CD4-positive, alpha-beta T cell treated with Interleukin-15 for 1 hour (primary cell): ENCODE results near the gene RNF166.
"Not testable (repeated sequence)": the region's sequence is repeated elsewhere in the genome, so short reads cannot be mapped to it uniquely, and the experiment has no call there.

ENCODE experiments used
- DNase-seq: peaks from one replicate; pipeline ENCODE4 v3.0.0-alpha.2; 2020

Gene RNF166

DNA sequence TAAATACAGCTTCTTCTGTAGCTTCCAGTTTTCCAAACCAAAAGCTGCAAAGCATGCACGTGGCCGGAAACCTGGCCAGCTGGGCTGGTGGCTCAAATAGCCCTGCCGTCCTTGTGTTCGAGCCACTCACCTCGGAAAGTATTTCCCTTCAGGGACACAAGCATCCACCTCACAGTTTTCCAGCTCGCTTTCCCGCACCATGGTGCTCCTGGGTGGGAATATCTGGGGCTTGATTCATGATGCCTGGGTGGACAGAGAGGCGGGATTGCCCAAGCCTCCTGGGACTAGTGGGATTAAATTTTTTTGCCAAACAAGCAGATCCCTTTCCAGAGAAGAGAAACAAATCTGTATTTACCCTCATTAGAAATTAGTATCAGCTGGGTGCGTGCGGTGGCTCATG is 36.2 kb downstream of the RNF166 start:
- no peak for DNase-seq

DNA sequence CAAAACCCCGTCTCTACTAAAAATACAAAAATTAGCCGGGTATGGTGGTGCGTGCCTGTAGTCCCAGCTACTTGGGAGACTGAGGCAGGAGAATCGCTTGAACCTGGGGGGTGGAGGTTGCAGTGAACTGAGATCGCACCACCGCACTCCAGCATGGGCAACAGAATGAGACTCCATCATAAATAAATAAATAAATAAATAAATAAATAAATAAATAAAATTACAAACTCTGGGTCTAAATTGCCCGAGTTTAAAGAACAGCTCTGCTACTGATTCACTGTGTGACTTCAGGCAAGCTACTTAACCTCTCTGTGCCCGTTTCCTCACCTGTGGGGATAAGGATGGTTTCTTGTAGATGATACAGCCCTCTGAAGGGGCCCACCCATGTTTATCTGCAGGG is 36.7 kb downstream of the RNF166 start:
- DNase-seq, result not testable (repeated sequence)

DNA sequence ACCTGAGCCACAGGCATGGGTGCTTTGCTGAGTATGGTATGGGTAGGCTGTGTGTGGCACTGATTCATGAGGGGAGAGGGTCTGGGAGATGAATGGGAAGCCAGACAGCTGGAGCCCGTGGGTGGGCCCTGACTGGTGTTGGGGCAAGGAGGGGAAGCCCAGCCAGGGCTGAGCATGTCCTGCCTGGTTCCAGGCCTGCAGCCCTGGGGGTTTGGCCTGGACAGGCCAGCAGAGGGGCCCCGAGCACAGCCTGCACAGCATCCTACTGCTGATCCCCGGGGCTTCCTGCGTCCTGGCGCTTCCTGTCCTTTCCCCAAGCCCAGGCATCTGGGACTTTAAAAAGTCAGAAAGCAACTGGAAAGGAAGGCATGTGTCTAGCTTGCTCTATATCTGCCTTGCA is 38.7 kb downstream of the RNF166 start:
- DNase-seq, result no peak

DNA sequence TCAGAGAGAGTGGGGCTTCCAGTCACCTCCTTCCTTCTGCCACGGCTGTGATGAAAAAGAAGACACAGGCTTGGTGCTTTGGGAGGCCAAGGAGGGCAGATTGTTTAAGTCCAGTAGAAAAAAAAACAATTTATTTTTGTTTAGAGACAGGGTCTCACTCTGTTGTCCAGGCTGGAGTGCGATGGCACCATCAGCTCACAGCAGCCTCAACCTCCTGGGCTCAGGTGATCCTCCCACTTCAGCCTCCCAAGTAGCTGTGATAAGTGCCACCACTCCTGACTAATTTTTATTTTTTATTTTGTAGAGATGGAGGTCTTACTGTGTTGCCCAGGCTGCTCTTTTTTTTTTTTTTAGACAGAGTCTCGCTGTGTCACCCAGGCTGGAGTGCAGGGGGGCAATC is 40.6 kb downstream of the RNF166 start:
- DNase-seq, result no peak

DNA sequence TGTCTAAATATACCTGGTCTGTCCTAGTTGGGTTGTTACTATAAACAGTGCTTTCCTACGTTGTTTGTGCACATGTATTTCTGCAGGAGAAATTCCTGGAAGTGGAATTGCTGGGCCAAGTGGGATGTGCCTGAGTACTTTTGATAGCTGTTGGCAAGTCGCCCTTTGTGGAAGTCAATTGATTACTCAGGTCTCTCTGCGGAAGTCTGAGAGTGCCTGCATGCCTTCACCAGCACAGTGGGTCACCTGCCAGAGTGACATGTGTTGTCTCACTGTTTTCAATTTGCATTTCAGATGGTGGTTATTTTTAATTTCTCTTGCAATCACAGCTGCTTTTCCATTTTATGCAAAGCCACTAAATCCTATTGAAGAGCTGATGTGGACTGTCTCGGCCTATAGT is 41.1 kb downstream of the RNF166 start:
- no peak for DNase-seq

DNA sequence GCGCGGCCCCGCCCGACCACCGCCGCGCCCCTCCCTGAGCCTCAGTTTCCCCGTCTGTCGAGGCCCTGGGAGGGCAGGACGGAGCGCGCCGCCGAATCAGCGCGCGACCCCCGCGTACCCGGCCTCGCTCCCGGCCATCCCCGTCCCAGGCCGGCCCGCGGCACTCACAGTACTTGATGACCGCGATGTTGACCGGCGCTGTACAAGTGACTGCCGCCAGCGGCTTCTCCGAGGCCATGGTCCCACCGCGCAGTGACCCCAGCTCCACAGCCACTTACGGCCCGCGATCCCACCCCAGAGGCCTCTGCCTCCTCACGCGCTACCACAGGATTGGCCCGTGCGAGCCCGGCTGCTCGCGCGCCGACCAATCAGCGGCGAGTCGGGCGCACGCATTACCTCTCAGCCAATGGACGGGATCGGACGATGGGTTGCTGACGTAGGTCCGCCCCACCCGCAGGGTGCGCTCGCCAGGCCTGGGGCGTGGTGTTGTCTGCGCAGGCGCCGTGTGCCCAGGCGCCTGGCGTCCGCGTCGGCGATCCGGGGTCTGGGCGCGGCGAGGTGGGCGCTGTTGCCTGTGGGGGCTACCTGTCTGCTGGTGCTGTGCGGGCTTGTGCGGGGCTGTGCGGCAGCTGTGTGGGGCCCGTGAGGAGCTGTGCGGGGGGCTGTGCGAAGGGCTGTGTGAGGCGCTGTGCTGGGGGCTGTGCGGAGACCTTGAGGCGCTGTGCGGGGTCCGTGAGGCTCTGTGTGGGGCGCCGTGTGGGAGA is 43.2 kb downstream of the RNF166 start, which contains the start of gene MVD:
Gene MVD (minus strand): TSS at position 249 of the 764 bp plus-strand sequence. CDS start 11 bp downstream, at position 238.
- DNase-seq, result peak; percentile 97

DNA sequence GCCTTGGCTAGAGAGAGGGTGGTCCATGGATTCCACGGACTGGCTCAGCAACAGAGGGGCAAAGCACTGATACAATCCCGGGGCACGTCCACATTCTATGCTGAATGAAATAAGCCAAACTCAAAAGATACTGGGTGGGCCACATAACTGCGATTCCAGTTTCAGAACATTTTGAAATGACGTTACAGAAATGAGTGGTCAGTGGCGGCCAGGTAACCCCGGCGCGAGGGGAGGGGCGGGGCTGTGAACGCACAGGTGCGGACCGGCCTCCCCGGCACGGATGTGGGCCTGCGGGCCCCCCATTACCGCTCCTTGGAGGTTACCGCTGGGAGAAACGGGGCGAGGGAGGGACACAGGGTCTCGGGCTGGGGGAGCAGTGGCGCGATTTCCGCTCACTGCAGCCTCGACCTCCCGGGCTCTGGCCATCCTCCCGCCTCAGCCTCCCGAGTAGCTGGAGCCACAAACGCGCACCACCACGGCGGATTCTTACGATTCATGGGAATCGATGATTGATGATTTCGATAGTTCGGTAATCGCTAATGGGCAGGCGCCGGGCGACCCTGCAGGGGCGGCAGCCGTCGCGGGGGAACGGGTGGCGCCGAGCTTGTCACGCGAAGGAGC is 43.9 kb downstream of the RNF166 start:
- no peak for DNase-seq

DNA sequence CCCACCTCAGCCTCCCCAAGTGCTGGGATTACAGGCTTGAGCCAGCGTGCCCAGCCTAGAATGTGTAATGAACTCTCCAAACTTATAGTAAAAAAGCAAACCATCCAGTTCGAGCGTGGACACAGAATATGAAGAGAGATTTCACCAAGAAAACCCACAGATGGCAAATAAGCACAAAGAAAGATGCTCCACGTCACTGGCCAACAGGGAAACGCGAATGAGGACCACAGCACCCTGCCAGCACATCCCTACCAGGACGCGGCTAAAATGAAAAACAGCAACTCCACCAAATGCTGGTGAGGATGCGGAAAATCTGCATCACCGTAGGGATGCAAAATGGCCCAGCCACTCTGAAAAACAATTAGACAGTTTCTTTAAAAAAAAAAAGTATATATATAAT is 44.7 kb downstream of the RNF166 start:
- DNase-seq, result no peak

DNA sequence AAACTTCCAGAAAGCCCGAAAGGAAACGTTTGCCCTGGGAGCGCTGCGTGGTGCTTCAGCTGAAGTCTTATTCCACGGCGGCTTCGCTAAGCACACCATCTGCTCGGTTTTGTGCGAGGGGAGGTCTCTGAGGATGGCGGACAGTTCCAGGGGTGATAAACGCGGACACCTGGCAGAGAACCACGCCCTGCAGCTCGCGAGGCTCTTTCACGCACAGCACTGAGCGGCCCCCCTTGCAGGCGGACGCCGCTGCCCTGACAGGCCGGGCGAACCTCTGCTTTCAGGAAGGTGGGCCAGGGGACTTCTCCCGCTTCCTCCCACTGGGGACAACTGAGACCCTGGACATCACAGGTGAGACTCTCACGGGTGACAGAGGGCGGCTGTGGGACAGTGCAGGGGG is 47.0 kb downstream of the RNF166 start:
- no peak for DNase-seq

DNA sequence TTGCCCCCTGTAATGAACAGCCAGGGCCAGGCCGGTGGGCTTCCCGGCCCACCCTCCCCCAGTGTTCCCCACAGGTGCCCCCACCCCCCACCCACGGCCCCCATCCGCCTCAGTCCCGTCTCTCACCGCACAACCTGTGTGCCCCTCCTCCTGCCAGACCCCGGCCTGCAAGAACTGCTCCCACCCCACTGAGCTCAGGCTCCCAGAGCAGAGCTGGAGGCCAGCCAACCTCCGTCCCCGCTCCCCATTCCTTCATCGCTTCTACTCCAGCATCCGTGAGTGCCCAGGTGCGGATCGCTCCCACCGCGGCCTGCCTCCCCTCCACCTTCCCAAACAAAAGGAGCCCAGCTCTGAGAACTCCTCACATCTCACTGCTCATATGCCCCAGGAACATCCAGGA is 47.5 kb downstream of the RNF166 start:
- DNase-seq, result no peak

DNA sequence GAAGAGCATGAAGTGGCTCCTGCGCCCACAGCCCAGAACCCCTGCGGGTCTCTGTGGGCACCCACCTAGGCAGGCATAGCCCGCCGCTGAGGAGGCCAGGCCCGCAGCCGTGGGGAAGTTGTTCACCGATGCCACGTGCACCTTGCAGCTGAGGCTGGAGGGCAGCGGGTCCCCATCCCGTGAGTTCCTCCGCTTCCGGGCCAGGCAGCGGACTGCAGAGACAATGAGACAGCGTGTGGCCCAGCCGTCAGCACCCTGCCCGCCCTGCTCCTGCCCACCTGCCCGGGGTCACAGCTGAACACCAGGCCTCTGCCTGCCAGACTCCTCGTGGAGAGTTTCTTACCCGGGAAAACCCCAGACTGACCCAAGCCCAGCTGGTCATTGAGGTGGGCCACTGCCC is 48.8 kb downstream of the RNF166 start:
- DNase-seq, result no peak

DNA sequence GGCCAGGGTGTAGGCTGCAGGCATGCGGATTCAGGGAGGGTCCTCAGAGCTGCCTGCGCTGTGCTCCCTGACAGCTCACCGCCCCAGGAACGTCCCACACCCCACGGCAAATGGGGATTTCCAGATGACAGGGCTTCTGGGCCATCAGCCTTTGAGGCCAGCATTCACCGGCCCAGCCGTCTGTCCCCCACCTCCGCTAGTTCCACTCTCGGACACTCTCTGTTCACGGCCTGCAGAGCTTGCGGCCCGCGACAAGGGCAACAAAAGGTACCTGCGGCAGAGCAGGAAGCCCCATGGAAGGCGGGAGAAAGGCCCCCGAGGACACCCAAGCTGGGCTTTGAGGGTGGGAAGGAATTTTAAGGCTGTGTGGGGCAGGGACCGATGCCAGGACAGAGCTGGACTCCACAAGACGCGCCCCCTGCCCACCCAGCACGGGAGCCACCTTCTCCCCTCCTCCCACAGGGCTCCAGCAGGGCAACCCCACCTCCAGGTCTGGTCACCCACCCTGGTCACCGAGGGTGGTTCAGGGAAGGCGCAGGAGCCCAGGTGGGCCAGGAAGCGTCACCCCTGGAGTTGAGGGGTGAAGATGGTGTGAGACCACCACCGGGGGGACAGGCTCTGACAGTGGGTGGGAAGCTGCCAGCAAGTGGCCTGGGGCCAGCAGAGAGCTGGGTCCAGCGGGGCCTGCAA is 49.8 kb downstream of the RNF166 start:
- DNase-seq, result no peak

DNA sequence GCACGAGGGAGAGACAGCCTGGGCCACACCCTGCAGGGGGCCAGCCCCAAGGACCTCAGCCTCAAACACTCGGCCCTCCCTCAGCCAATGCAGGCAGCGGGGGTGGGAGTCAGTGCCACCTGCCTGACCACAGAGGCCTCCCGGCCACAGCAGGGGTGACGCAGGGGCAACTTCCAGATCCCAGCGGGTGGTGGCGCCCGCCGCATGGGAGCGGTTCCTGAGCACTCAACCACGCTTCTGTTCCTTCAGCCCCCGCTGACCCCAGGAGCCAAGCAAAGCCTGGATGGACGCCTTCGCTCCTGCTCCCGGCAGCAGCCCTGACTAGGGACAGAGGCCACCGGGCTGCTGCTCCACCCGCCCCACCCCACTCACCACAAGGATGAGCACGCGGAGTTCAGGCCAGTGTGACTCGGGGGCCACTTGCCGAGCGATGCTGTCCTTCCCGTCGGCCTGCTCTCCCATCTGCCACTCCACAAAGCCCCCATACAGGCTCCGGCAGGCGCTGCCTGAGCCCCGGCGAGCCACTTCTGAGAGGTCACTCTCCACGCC is 50.4 kb downstream of the RNF166 start:
- no peak for DNase-seq

DNA sequence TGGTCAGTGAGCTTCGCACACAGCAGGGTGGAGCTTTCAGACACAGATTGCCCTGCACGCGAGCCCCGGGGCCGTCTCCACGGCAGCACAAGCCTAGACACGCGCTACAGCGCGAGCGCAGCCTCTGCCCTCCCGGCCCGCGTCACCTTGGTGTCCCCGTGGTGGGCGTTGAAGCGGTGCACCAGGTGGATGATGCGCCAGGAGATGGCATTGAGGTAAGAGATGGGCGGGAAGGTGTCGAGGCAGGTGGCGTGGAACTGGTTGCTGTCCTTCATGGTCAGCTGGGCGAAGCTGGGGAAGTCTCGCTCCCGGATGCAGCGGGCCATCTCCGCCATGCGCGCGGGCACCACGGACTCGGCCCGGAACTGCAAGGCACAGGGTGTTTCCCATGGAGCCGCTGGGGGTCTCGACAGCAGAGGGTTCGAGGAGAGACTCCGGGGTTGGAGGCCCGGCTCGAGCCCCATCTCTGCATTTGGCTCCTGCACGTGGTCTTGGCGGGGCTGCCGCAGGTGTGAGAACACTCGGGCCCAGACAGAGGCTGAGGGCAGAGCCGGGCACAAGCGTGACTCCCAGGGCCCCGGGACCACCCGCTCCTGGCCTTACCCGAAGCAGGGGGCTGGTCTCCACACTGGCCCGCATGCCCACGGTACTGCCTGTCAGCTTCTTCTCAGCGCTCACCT is 51.0 kb downstream of the RNF166 start:
- no peak for DNase-seq

DNA sequence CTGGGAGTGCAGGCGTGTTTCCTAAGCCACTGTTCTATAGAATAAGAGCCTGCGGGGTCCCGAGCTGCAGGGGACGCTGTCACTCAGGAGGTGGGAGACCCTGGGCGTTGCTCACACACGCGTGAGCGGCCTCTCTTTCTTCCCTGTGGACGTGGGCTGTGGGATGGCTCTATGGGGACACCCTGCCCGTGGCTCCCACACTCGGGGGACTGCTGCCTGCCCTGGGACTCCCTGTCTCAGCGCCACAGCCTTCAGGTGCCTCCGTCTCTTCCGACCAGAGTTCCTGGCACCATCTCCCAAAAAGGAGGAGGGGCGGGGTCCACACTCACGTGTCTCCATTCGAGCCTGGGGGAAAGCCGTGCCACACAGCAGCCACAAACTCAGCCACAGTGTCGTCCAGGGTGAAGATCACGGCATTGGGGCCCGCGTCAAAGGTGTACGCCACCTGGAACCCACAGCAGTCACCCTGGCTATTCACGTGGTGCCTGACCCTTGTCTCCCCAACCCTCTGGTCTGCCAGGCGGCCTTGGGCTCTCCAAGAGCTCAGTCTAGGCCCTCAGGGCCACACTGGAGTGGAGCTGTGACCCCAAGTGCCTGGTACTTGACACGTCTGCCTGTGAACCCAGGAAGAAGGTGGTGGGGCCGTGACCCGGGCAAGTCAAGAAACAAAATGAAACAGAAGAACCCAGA is 51.7 kb downstream of the RNF166 start:
- DNase-seq, result no peak

DNA sequence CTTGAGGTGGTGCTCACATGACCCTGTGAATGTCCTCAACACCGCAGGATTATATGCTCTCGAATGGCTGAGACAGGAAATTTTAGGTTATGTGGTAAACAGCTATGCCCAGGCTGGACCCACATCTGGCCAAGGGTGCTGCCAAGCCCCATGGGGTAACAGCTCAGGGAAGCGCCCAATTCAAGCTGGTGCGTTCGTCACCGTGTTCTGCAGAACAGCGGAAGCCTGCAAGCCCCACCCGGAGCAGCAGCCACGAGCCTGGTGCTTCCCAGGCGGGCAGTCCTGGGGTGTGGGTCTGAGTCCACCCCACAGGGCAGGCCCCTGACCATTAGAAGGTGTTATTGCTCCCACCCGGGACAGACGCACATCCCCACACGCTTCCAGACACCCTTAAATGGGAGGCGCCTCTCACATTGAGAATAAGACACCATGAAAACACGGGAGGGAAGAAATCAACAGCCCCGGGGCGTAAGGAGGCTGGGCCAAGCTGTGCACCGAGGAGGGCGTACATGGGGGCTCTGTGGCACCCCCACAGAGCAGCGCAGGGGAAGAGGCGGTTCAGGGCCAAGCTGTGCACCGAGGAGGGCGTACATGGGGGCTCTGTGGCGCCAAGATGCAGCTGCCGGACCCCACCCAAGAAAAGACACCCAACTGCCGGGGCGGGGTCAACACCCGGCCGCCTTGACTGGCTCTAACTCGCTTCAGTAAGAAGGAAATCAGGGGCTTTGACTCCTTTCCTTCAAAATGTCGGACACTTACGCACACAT is 52.4 kb downstream of the RNF166 start:
- peak; percentile 33 for DNase-seq

DNA sequence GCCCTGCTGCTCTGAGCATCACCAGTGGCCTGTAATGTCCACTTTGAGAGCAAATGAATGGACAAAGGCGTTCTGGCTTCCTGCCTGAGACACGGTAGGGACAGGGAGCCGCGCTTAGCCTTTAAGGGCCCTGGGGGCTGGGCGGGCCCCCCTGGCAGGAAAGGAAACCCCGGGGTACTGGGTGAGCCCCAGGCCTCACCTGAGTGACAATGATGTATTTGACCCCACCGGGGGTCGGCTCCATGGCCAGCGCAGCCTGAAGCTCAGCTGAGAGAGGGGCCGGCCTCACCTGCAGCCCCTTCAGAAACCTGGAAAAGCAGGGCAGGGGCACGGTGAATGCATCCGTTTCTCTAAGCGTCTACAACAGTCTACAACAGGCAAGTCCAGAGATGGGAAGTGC is 53.1 kb downstream of the RNF166 start:
- DNase-seq, result no peak

DNA sequence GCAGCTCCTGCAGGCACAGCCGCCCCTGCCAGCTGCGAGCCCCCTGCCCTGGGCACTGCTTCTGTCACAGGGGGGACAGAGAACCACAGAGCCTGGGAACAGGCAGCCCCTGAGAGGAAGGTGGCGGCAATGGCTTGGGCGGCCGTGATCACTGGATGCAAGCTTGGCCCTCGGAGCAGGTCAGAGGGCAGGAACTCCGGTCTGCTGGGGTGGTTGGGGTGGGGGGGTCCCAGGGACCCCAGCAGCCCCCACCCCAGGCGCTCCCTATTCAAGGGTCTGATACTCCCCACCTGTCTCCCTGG is 53.5 kb downstream of the RNF166 start:
- DNase-seq, result no peak

DNA sequence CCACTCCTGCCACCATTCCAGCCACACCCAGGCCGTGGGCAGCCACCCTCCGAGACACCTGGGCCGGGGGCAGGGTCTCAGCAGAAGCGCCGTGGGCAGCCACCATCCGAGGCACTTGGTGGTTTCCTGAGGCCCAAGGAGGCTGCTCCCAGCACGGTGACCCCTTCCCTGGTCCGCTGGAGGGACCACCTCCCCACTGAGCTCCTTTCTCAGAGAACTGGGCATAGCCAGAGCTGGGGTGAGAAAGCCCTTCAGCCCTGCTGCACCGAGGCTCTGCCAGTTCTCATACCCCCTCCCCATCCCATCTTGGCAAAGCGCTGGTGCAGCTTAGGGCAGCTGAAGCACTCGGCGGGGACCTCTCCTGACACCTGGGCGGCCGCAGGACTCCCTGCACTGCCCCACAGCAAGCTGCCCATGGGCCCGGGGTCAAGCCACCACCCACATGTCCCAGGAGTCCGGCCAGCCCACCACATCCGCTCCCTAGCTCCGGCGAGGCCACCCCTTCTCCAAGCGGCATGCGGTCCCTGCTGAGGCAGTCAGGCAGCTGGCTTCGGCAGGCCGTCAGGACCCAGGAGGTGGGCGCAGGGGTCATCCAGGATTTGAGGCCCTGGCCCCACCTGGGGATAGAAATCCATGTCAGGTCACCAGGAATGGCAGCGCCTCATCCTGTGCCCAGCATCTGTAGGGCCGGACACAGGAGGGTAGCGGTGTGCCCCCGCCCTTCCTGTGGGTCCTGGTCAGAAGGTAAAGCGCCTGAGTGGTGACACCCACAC is 54.0 kb downstream of the RNF166 start:
- DNase-seq, result no peak

DNA sequence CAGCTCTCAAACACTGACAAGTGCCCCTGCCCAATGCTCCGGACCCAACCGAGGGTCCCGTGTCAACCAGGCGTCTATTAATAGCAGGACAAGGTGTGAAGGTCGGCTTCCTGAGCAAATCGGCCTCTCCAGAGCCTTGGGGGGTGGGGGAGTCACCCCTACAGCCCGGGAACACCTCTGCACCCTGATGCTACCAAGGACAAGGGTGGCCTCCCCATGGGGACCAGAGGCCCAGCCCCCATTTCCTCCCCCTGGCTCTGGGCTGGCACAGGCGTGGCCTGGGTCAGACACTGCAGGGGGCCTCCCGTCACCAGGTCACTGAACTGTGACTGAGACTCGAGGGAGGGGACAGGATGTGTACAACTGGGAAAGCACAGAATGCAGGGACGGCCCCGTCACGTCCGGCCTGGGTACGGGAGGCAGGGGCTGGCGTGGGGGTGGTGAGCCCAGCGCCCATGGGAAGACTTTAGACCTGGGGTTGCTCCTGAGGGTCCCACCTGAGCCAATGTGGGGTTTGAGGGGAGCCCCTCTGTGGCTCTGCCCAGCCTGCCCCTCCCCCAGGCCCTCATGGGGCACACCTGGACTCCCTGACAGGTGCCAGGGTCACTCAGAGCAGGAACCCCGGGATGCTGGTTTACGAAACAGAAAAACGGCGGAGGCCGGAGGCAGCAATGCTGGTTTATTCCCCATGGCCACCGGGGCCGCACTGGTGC is 54.8 kb downstream of the RNF166 start:
- peak; percentile 88 for DNase-seq
